ENCODE results near the gene PCSK2. TPM values are rescaled to one million over a fixed set of nuclear protein-coding genes. Genes with fewer than 3 reads are reported as not detected.

The PCSK2 gene
- total RNA-seq, 3 donors from 2014 or later (not counting 1 experiment from before 2014, with no cell fraction given): not detected

GRCh38 chr20:17229256-17229655, 2.4 kb downstream of the PCSK2 start:
- H3K36me3 Mint-ChIP-seq: no peaks in the 10 kb centered on the region
- H3K4me3 ChIP-seq (ENCODE audit: low read length): no peak overlapping the region
- ATAC-seq (no peak), DNase-seq (no peak)
- H3K4me3 Mint-ChIP-seq: no peak overlapping the region
- H3K4me1 Mint-ChIP-seq: no peaks in the 10 kb centered on the region
- intact Hi-C loops (cut with micrococcal nuclease): no loop called here
- peaks cover 26% of the 10 kb centered on the region for H3K27me3 ChIP-seq (ENCODE audit: control insufficient read depth, insufficient read depth, low read length)
- H3K27ac ChIP-seq (ENCODE audit: low read length): no peak overlapping the region
- TF ChIP-seq CTCF (IDR thresholded peaks at IDR 0.05): no peak
- H3K27me3 Mint-ChIP-seq (ENCODE audit: low read depth in 2 of 2): peaks cover 44 to 56% of the 10 kb centered on the region in 2 donors
- H3K9me3 Mint-ChIP-seq: peaks cover 0 to 2% of the 10 kb centered on the region in 2 donors
- no peaks in the 10 kb centered on the region for H3K9me3 ChIP-seq (ENCODE audit: control insufficient read depth, insufficient read depth, low read length)
- H3K4me1 ChIP-seq (ENCODE audit: control insufficient read depth, insufficient read depth, low read length): no peaks in the 10 kb centered on the region
- 14% methylated on average over 1 of the region's 1 CpG for WGBS (ENCODE audit: insufficient coverage)
- no peaks in the 10 kb centered on the region for H3K36me3 ChIP-seq (ENCODE audit: control insufficient read depth, insufficient read depth, low read length)
- no peak overlapping the region for H3K27ac Mint-ChIP-seq

DNA sequence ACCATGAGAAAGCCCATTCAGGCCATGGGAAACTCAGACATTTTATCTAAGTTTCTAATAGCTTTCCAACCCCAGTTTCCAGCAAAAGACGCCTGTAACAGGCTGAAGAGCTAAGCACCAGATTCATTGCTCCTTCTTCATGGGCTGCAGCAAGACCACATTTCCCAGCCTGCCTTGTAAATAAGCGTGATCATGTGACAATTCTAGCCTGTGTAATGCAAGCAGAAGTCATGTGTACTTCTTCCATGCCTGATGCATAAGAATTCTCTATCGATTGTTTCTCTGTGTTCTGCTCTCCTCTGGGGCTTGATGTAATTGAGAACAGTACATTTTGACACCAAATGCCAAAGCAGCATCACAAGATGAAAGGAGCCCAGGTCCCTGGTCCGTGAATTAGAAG, 6.8 kb downstream of the PCSK2 start:
- no peak overlapping the region for H3K27ac ChIP-seq (ENCODE audit: low read length)
- no peak overlapping the region for H3K4me3 ChIP-seq (ENCODE audit: low read length)
- no peak overlapping the region for H3K4me3 Mint-ChIP-seq
- intact Hi-C loops (cut with micrococcal nuclease): no loop called here
- 76% methylated on average over 4 of the region's 4 CpGs for WGBS (ENCODE audit: insufficient coverage)
- no peaks in the 10 kb centered on the region for H3K4me1 ChIP-seq (ENCODE audit: control insufficient read depth, insufficient read depth, low read length)
- no peaks in the 10 kb centered on the region for H3K36me3 Mint-ChIP-seq
- H3K27me3 ChIP-seq (ENCODE audit: control insufficient read depth, insufficient read depth, low read length): peaks cover 3% of the 10 kb centered on the region
- no peaks in the 10 kb centered on the region for H3K9me3 ChIP-seq (ENCODE audit: control insufficient read depth, insufficient read depth, low read length)
- ATAC-seq (no peak), DNase-seq (no peak)
- no peak overlapping the region for H3K27ac Mint-ChIP-seq
- H3K27me3 Mint-ChIP-seq (ENCODE audit: low read depth in 2 of 2): peaks cover 16 to 20% of the 10 kb centered on the region in 2 donors
- H3K4me1 Mint-ChIP-seq: no peaks in the 10 kb centered on the region
- no peak for TF ChIP-seq CTCF (IDR thresholded peaks at IDR 0.05)
- H3K36me3 ChIP-seq (ENCODE audit: control insufficient read depth, insufficient read depth, low read length): no peaks in the 10 kb centered on the region
- peaks cover 5 to 7% of the 10 kb centered on the region in 2 donors for H3K9me3 Mint-ChIP-seq

- no peak for DNase-seq
- H3K4me3 ChIP-seq (ENCODE audit: low read length): no peak overlapping the region
- TF ChIP-seq CTCF (IDR thresholded peaks at IDR 0.05): no peak
- Mint-ChIP-seq H3K4me1 (no peaks in the 10 kb centered on the region), H3K9me3 (peaks cover 8 to 15% of the 10 kb centered on the region in 2 donors), H3K36me3 (no peaks in the 10 kb centered on the region), H3K27me3 (ENCODE audit: low read depth in 2 of 2) (peaks cover 5 to 8% of the 10 kb centered on the region in 2 donors), H3K27ac (no peak overlapping the region), H3K4me3 (no peak overlapping the region)
- H3K9me3 ChIP-seq (ENCODE audit: control insufficient read depth, insufficient read depth, low read length): no peaks in the 10 kb centered on the region
- intact Hi-C loops (cut with micrococcal nuclease): no loop called here
- no peaks in the 10 kb centered on the region for H3K27me3 ChIP-seq (ENCODE audit: control insufficient read depth, insufficient read depth, low read length)
- no peaks in the 10 kb centered on the region for H3K4me1 ChIP-seq (ENCODE audit: control insufficient read depth, insufficient read depth, low read length)
- H3K36me3 ChIP-seq (ENCODE audit: control insufficient read depth, insufficient read depth, low read length): no peaks in the 10 kb centered on the region
- no peak for ATAC-seq
- H3K27ac ChIP-seq (ENCODE audit: low read length): no peak overlapping the region
Measured at GRCh38 chr20:17236766-17237165, 9.9 kb downstream of the PCSK2 start.

GRCh38 chr20:17248224-17248623, 21.4 kb downstream of the PCSK2 start:
- ATAC-seq (no peak), DNase-seq (no peak)
- no peaks in the 10 kb centered on the region for H3K36me3 ChIP-seq (ENCODE audit: control insufficient read depth, insufficient read depth, low read length)
- 91% methylated on average over 3 of the region's 3 CpGs for WGBS (ENCODE audit: insufficient coverage)
- H3K4me1 ChIP-seq (ENCODE audit: control insufficient read depth, insufficient read depth, low read length): no peaks in the 10 kb centered on the region
- no peak for TF ChIP-seq CTCF (IDR thresholded peaks at IDR 0.05)
- Mint-ChIP-seq H3K4me3 (no peak overlapping the region), H3K27me3 (ENCODE audit: low read depth in 2 of 2) (peaks cover 3 to 7% of the 10 kb centered on the region in 2 donors), H3K27ac (no peak overlapping the region), H3K36me3 (no peaks in the 10 kb centered on the region), H3K9me3 (peaks cover 0 to 5% of the 10 kb centered on the region in 2 donors), H3K4me1 (no peaks in the 10 kb centered on the region)
- H3K27me3 ChIP-seq (ENCODE audit: control insufficient read depth, insufficient read depth, low read length): no peaks in the 10 kb centered on the region
- H3K27ac ChIP-seq (ENCODE audit: low read length): no peak overlapping the region
- no peaks in the 10 kb centered on the region for H3K9me3 ChIP-seq (ENCODE audit: control insufficient read depth, insufficient read depth, low read length)
- no peak overlapping the region for H3K4me3 ChIP-seq (ENCODE audit: low read length)
- intact Hi-C loops (cut with micrococcal nuclease): no loop called here
